Mesothelial cell of epicardium (in vitro differentiated cells): ENCODE results near the gene TBC1D14. TPM values are rescaled to one million over a fixed set of nuclear protein-coding genes. Genes with fewer than 3 reads are reported as not detected.
"Not testable (repeated sequence)": the region's sequence is repeated elsewhere in the genome, so short reads cannot be mapped to it uniquely, and the experiment has no call there.

ENCODE experiments used
- DNase-seq, 2 experiments: peaks; one replicate each; pipeline ENCODE4 v3.0.0; 2021; ENCODE audit warnings: low spot score in 2 of 2; ENCODE audit not compliant: unreplicated experiment in 2 of 2
- H3K27ac Mint-ChIP-seq: 2 replicates; pipeline ENCODE4 v1.8.0; 2021; ENCODE audit warnings: mixed read lengths
- H3K27me3 Mint-ChIP-seq: 2 replicates; pipeline ENCODE4 v1.8.0; 2021; ENCODE audit warnings: low read depth, mixed read lengths
- H3K36me3 Mint-ChIP-seq: 2 replicates; pipeline ENCODE4 v1.8.0; 2021; ENCODE audit warnings: mixed read lengths
- H3K4me1 Mint-ChIP-seq: 2 replicates; pipeline ENCODE4 v1.8.0; 2021; ENCODE audit warnings: mixed read lengths
- H3K4me3 Mint-ChIP-seq: 2 replicates; pipeline ENCODE4 v1.8.0; 2021; ENCODE audit warnings: mild to moderate bottlenecking, moderate library complexity, mixed read lengths
- H3K9me3 Mint-ChIP-seq: 2 replicates; pipeline ENCODE4 v1.8.0; 2021; ENCODE audit warnings: mixed read lengths
- total RNA-seq: library from RNA; stranded (reverse); gene quantifications from 3 replicates; pipeline ENCODE4 v1.2.1, GENCODE V29; 2021
- TF ChIP-seq, protein P1 (sequence below): fragments of 200-600 bp; sonication (generic); IDR thresholded peaks from one replicate; pipeline ENCODE4 v1.5.0; 2021; ENCODE audit warnings: antibody characterized with exemption; ENCODE audit not compliant: unreplicated experiment

TBC1D14 gene
- total RNA-seq, 1 donor from 2014 or later, result 54.5 TPM

DNA sequence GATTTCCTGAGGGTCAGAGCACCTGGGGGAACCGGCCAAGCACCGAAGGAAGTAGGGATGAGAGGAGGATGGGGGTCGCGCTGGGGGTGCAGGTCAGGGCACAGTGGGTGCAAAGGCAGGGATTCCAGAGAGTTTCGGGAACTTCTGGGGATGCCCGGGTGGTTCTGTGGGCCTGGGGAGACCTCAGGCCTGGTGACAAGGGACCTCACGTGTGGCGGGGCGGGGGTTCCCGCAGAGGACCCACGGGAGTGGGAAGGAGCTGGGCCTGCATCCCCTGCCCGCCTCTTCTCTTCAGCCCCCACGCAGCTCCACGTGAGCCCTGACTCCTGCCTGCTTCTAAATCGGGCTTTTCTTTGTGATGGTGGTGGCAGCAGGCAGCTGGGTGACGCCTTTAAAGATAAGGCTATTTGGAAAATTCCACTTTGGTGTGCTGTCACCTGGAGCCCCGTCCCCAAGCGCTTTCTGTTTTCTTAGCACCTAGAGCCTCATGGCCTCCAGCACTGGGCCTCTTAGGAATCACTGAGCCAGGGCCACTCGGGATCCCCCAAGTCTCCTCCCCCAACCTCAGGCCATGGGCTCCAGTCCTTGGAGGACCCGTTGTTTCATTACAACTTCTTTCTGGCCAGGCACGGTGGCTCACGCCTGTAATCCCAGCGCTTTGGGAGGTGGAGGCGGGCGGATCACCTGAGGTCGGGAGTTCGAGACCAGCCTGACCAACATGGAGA is 7.1 kb upstream of the TBC1D14 start:
- H3K27ac Mint-ChIP-seq, result no peak overlapping the region
- TF ChIP-seq, protein P1, sequence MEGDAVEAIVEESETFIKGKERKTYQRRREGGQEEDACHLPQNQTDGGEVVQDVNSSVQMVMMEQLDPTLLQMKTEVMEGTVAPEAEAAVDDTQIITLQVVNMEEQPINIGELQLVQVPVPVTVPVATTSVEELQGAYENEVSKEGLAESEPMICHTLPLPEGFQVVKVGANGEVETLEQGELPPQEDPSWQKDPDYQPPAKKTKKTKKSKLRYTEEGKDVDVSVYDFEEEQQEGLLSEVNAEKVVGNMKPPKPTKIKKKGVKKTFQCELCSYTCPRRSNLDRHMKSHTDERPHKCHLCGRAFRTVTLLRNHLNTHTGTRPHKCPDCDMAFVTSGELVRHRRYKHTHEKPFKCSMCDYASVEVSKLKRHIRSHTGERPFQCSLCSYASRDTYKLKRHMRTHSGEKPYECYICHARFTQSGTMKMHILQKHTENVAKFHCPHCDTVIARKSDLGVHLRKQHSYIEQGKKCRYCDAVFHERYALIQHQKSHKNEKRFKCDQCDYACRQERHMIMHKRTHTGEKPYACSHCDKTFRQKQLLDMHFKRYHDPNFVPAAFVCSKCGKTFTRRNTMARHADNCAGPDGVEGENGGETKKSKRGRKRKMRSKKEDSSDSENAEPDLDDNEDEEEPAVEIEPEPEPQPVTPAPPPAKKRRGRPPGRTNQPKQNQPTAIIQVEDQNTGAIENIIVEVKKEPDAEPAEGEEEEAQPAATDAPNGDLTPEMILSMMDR, result no peak
- H3K4me3 Mint-ChIP-seq, result no peak overlapping the region
- no peak for DNase-seq
- H3K4me1 Mint-ChIP-seq, result peaks cover 12% of the 10 kb centered on the region
- H3K27me3 Mint-ChIP-seq, result peaks cover 8% of the 10 kb centered on the region
- no peaks in the 10 kb centered on the region for H3K9me3 Mint-ChIP-seq
- H3K36me3 Mint-ChIP-seq, result no peaks in the 10 kb centered on the region

DNA sequence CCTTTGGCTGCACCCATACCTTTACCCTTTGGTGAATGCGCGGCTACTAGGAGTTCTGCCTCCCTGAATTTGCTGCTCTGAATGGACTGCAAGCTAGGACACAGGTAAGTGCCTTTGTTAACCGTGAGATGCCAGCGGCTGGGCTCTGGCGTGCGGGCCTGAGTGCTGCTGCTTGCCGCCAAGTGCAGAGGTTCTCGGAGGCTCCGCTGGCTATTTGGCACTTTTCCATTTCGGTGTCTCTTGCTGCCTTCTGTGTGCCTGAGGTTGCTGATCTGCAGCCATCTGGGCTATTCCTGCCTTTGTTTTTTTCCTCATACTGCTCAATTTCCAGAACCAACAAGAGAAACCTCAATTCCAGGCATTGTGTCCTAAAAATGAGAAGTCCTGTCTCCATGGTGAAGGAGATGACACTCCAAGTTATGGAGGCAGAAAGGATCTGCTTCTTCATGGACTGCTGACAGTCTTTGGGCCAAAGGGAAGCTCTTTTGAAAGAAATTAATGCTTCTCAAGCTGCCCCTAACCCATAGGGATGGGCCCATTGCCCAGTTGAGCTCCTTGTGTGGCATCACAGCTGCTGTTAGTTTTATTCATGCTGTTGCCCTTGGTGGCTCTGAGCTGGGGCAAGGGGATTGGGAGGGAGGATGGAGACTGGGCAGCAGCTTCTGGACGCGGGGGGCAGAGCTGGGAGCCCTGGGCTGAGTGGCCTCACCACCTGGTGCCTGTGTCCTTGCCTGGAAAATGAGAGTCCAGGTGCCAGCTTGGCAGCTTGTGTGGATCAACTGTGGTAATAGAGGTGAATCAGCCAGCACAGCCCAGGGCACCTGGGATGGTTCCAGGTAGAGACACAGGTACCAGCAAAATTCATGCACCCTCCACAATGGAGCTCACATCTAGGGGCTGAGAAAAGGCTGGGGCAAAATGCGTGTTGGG is 3.8 kb upstream of the TBC1D14 start:
- H3K27me3 Mint-ChIP-seq, result peaks cover 12% of the 10 kb centered on the region
- H3K36me3 Mint-ChIP-seq, result no peaks in the 10 kb centered on the region
- TF ChIP-seq, protein P1, result no peak
- no peak overlapping the region for H3K27ac Mint-ChIP-seq
- peaks cover 31% of the 10 kb centered on the region for H3K4me1 Mint-ChIP-seq
- no peak overlapping the region for H3K4me3 Mint-ChIP-seq
- H3K9me3 Mint-ChIP-seq, result no peaks in the 10 kb centered on the region
- DNase-seq, result no peak

DNA sequence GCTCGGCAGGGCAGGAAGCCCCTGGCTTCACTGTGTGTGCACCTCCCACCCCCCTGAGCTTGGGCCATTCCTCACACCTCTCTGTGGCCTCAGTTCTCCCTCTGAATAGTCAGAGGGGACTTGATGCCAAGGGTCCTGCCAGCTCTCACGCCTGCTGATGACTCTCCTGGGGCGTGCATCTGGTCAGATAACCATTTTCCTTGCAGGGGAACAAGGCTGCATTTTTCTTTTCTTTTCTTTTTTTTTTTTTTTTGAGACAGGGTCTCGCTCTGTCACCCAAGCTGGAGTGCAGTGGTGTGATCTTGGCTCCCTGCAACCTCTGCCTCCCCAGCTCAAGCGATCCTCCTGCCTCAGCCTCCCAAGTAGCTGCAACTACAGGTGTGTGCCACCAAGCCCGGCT is 3.1 kb upstream of the TBC1D14 start:
- Mint-ChIP-seq H3K27me3 (peaks cover 12% of the 10 kb centered on the region), H3K4me1 (peaks cover 32% of the 10 kb centered on the region)
- H3K27ac Mint-ChIP-seq, DNase-seq, H3K36me3 Mint-ChIP-seq, H3K9me3 Mint-ChIP-seq, H3K4me3 Mint-ChIP-seq: not testable (repeated sequence)

DNA sequence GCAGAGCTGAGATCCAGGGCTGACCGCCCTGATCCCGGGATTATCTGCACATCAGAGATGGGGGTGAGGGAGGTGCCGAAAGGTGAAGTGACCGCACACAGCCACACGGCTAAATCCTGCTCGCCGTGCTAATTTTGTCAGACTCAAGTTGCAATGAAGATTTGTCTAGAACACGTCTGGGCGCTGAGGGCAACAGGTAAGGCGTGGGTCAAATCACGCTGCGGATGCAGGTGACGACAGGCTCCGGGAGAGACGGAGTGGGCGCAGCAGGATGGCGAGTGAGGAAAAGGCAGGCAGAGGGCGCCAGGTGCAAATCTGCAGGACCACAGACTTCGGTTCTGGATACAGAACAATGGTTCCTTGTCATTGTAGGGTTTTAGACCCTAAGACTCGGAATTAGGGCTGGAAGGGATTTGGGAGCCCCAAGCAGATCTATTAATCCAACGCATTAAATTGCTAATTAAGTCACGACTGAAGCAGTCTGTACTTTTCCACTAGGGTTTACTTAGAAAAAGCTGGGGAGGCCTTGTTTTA is 1.9 kb upstream of the TBC1D14 start:
- peaks cover 29% of the 10 kb centered on the region for H3K4me1 Mint-ChIP-seq
- H3K27ac Mint-ChIP-seq, result no peak overlapping the region
- H3K9me3 Mint-ChIP-seq, result no peaks in the 10 kb centered on the region
- no peak for DNase-seq
- peaks cover 12% of the 10 kb centered on the region for H3K27me3 Mint-ChIP-seq
- TF ChIP-seq, protein P1, result no peak
- no peak overlapping the region for H3K4me3 Mint-ChIP-seq
- no peaks in the 10 kb centered on the region for H3K36me3 Mint-ChIP-seq

DNA sequence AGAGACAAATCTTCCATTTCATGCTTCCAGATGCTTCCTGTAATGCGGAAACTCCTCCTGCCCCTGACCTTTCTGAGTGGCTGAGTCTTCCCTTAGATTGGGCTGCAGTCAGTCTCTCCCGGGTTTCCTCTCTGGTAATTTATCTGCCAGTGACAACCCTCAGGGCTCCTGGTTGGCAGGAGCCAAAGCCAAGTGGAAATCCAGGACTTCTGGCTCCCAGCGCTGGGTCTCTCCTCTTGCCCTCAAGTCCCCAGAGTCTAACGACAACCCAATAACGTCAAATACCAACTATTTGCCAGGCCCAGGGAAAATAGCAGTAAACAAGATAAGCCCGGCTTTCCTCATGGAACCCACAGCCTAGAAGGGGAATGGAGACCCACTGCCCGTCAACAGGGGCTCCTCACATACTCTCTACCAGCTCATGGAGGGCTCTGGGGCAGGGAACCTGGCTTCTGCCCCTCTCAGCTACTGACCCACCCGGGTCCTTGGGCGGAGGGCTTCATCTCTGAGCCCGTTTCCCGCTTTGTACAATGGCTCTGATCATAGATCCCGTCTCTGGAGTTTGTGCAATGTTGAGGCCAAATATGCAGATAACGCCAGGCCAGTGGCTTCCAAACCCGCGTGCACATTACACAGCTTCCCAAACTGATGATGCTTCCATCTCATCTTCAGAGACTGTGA is 1.1 kb upstream of the TBC1D14 start:
- DNase-seq, result no peak

More for the DNA sequence above, 1.1 kb upstream of the TBC1D14 start:
- peaks cover 12% of the 10 kb centered on the region for H3K27me3 Mint-ChIP-seq
- TF ChIP-seq, protein P1, result no peak
- no peaks in the 10 kb centered on the region for H3K36me3 Mint-ChIP-seq
- peak overlapping the region; percentile 99 for H3K27ac Mint-ChIP-seq
- peaks cover 29% of the 10 kb centered on the region for H3K4me1 Mint-ChIP-seq
- no peaks in the 10 kb centered on the region for H3K9me3 Mint-ChIP-seq
- H3K4me3 Mint-ChIP-seq, result peak overlapping the region; percentile 88
